Kidney epithelial cell (primary cell): ENCODE measurements around the gene TUBG2. TPM values are rescaled to one million over a fixed set of nuclear protein-coding genes. Genes with fewer than 3 reads are reported as not detected.

Source experiments
- DNase-seq: peaks from one replicate; pipeline ENCODE4 v3.0.0-alpha.2; 2010; ENCODE audit warnings: low read depth
- H3K27me3 ChIP-seq: 2 replicates; pipeline ENCODE4 v1.6.0; 2011; ENCODE audit warnings: low read length; ENCODE audit not compliant: control insufficient read depth, insufficient read depth
- H3K36me3 ChIP-seq: 2 replicates; pipeline ENCODE4 v1.5.1; 2011; ENCODE audit warnings: low read length; ENCODE audit not compliant: control insufficient read depth, insufficient read depth
- H3K4me3 ChIP-seq: 2 replicates; pipeline ENCODE4 v1.5.1; 2011; ENCODE audit warnings: low read depth, mild to moderate bottlenecking, control low read depth, low read length
- total RNA-seq: library from RNA; depleted of rRNA; stranded (reverse); fragments of >200 nt; gene quantifications from 2 replicates; pipeline ENCODE4 v1.2.3, GENCODE V29; 2015
- TF ChIP-seq, protein P1 (sequence below): IDR thresholded peaks from 2 replicates; pipeline ENCODE4 v1.5.1; 2011; ENCODE audit warnings: mild to moderate bottlenecking, moderate library complexity, low read length, control low read depth, inconsistent platforms; ENCODE audit not compliant: insufficient read depth, poor library complexity, severe bottlenecking

Gene TUBG2
- total RNA-seq, 1 donor from 2014 or later: 11.3 TPM

DNA sequence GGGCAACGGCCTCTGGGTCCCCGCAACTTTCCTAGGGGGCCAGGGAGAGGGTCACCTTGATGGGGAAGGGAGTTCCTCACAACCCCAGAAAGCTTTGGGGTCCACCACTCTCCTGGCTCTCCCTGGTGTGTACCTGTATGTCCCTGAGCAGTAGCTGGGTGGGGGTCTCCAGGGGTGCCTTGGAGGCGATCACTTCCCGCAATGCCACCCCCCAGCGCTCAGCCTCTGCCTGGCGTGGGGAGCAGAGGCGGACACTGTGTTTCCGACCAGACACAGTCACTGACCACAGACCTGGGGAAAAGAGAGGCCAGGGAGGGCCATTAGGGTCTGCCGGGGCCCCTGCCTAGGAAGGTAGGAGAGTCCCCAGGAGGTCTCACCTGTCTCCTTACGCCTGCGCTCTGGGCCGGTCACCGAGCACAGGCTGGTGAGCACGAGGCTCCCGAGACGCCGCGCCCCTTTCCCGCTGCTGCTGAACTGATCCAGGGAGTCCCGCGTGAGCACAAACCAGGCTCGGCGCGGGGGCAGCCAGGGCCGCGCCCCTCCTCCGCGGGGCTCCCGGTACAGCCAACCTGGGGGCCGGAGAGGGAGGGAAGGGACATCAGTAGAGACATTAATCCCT lies 14.3 kb downstream of the TUBG2 start:
- TF ChIP-seq, protein P1, sequence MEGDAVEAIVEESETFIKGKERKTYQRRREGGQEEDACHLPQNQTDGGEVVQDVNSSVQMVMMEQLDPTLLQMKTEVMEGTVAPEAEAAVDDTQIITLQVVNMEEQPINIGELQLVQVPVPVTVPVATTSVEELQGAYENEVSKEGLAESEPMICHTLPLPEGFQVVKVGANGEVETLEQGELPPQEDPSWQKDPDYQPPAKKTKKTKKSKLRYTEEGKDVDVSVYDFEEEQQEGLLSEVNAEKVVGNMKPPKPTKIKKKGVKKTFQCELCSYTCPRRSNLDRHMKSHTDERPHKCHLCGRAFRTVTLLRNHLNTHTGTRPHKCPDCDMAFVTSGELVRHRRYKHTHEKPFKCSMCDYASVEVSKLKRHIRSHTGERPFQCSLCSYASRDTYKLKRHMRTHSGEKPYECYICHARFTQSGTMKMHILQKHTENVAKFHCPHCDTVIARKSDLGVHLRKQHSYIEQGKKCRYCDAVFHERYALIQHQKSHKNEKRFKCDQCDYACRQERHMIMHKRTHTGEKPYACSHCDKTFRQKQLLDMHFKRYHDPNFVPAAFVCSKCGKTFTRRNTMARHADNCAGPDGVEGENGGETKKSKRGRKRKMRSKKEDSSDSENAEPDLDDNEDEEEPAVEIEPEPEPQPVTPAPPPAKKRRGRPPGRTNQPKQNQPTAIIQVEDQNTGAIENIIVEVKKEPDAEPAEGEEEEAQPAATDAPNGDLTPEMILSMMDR: no peak
- no peak for DNase-seq
- Histone ChIP-seq H3K36me3 (peaks cover 7% of the 10 kb centered on the region), H3K4me3 (no peak overlapping the region), H3K27me3 (no peaks in the 10 kb centered on the region)

DNA sequence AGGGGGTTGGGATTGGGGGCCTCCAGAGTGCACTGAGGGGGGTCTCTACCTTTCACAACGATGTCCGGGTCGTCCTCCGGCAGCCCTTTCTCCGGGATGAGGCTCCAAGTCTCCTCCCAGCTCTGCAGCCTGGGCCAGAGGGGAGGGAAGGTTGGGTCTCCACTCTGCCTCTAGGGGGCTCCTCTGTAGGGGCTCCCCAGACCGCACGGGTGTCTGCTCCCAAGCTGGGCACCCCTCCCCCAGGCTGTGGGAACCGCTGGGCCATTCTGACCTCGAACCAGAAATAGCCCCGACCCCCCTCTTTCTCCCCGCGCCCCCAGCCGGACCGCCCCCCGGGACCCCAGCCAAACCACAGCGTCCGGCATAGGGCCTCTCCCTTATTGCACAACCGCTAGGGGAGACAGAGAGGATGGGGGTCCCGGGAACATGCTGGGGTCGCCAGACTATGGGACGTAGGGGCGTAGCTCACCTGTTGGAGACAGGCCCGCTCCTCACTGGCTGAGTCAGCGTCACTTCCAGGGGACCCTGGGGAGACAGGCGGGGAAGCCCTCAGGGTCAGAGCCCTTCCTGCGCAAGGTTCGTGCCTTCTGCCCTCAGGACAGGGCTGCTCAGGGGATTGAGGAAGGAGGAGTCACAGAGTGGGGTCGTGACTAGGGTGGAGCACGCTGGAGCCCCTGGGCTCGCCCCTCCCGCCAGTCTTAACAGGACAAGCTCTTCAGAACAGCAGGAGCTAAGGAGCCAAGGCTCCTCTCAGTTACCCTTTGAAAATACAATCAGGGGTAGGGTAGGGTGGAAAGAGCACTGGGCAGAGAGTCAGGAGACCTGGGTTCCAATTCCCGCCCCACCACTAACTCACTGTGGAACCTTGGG lies 15.0 kb downstream of the TUBG2 start:
- TF ChIP-seq, protein P1: peak; percentile 61
- H3K4me3 ChIP-seq: no peak overlapping the region
- no peaks in the 10 kb centered on the region for H3K27me3 ChIP-seq
- H3K36me3 ChIP-seq: peaks cover 7% of the 10 kb centered on the region
- DNase-seq: no peak

DNA sequence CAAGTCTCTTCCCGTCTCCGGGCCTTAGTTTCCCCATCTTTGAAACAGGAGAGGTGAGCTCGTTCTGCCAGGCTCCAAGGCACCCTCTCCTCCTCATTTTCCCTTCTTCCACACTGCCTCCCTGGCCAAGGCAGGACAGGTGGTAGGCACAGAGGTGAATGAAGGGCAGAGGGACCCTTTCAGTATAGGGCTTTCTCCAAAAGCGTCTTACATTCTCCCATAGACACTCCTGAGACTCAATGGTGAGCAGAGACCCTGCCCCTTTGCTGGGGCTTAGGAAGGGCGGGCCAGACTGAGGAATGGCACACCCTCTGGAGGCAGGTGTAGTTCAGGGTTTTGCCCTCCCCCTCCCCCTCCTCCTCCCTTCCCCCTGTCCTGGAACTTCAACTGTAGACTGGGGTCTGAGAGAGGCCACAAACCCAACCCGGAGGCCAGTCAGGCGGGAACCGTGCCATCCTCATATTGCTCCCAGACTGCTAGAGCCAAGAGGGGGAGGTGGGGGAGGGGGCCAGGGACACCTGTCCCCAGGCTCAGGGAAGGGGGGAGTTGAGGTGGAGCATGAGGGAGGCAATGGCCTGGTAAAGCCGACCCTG lies 15.8 kb downstream of the TUBG2 start:
- Histone ChIP-seq H3K36me3 (peaks cover 7% of the 10 kb centered on the region), H3K27me3 (no peaks in the 10 kb centered on the region), H3K4me3 (peak overlapping the region; percentile 89)
- TF ChIP-seq, protein P1: no peak
- DNase-seq: no peak

DNA sequence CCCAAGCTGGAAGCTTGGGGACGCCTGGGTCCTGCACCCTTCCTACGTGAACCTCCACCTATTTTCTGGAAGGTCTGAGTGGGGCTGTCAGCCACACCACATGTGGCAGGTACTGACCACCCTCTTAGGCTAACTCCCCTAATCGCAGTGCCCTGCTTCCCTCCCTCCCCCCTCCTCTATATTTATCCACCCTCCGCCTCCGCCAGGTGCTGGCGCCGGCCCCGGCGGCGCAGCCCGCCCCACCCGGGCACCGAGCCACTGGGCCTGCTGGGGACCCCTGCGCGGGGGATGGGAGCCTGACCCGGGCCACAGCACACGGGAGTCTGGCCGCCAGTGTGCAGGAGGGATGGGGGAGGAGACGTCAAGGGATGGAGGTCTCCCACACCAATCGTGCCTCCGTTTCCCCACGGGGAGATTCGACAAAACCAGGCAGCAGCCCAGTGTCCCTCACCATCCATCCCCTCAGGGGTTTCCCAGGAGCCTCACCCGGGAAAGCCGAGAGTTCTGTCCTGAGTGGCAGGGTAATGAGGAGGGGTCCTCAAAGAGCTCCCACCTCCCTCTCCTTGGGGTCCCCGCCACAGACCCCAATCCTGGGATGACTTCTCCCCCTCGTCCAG lies 16.4 kb downstream of the TUBG2 start:
- DNase-seq: no peak
- TF ChIP-seq, protein P1: no peak
- H3K36me3 ChIP-seq: peaks cover 5% of the 10 kb centered on the region
- no peaks in the 10 kb centered on the region for H3K27me3 ChIP-seq
- peak overlapping the region; percentile 89 for H3K4me3 ChIP-seq

DNA sequence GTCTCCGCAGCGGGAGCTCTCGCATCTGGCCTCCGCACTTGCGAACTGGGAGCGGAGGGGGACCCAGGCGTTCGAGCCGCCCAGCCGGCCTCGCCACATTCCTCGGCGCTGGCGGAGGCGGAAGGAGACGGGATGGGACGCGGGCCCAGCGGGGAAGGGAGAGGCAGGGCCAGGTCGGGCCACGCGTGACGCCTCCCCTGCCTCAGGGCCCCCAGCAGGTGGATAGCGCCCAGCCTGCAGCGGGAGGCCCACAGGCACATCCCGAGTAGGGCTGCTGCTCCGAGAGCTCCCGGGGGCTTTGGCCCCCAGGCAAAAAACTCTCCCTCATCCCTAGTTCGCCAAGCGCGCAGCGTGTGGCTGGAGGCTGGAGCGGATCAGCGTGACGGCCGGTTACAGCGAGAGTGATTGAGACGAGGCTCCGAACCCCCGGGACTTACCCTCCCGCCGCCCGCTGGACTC lies 16.9 kb downstream of the TUBG2 start:
- Histone ChIP-seq H3K27me3 (no peaks in the 10 kb centered on the region), H3K36me3 (peaks cover 3% of the 10 kb centered on the region), H3K4me3 (peak overlapping the region; percentile 89)
- TF ChIP-seq, protein P1: no peak
- DNase-seq: no peak
